NB4 (cell line): ENCODE results near the gene NOL6.

Experiments used
- DNase-seq: peaks from one replicate; pipeline ENCODE4 v3.0.0; 2010; ENCODE audit warnings: low read depth
- H3K4me3 ChIP-seq: one replicate; pipeline ENCODE4 v1.5.1; 2011; ENCODE audit warnings: mild to moderate bottlenecking, low read depth, low read length, moderate library complexity
- MYC ChIP-seq: IDR thresholded peaks from 2 replicates; pipeline ENCODE4 v1.6.1; 2011; ENCODE audit warnings: low read depth, low read length
- POLR2A ChIP-seq: IDR thresholded peaks from 2 replicates; pipeline ENCODE4 v1.6.1; 2011; ENCODE audit warnings: mild to moderate bottlenecking; ENCODE audit not compliant: insufficient read length; ENCODE audit errors: extremely low read depth
- TF ChIP-seq, protein P1 (sequence below): IDR thresholded peaks from one replicate; pipeline ENCODE4 v1.5.1; 2012; ENCODE audit warnings: low read depth, low read length
- TF ChIP-seq, protein P2 (sequence below): IDR thresholded peaks from 2 replicates; pipeline ENCODE4 v1.6.1; 2011; ENCODE audit warnings: low read depth, low read length

Gene NOL6

DNA sequence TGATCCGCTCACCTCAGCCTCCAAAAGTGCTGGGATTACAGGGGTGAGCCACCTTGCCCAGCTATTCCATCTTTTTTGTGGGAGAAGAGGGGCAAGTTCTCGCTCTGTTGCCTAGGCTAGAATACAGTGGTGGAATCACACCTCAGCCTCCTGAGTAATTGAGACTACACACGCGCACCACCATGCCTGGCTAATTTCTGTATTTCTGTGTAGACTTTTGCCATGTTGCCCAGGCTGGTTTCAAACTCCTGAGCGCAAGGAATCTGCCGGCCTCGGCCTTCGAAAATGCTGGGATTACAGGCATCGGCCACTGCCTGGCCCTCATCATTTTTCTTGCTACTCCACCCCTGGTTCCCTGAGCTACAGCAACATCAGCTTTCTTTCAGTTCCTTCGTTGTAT lies 2.8 kb upstream of the NOL6 start:
- DNase-seq: no peak
- TF ChIP-seq, protein P1, sequence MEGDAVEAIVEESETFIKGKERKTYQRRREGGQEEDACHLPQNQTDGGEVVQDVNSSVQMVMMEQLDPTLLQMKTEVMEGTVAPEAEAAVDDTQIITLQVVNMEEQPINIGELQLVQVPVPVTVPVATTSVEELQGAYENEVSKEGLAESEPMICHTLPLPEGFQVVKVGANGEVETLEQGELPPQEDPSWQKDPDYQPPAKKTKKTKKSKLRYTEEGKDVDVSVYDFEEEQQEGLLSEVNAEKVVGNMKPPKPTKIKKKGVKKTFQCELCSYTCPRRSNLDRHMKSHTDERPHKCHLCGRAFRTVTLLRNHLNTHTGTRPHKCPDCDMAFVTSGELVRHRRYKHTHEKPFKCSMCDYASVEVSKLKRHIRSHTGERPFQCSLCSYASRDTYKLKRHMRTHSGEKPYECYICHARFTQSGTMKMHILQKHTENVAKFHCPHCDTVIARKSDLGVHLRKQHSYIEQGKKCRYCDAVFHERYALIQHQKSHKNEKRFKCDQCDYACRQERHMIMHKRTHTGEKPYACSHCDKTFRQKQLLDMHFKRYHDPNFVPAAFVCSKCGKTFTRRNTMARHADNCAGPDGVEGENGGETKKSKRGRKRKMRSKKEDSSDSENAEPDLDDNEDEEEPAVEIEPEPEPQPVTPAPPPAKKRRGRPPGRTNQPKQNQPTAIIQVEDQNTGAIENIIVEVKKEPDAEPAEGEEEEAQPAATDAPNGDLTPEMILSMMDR: no peak
- TF ChIP-seq MYC (no peak), POLR2A (no peak)
- TF ChIP-seq, protein P2, sequence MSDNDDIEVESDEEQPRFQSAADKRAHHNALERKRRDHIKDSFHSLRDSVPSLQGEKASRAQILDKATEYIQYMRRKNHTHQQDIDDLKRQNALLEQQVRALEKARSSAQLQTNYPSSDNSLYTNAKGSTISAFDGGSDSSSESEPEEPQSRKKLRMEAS: no peak
- no peak overlapping the region for H3K4me3 ChIP-seq

DNA sequence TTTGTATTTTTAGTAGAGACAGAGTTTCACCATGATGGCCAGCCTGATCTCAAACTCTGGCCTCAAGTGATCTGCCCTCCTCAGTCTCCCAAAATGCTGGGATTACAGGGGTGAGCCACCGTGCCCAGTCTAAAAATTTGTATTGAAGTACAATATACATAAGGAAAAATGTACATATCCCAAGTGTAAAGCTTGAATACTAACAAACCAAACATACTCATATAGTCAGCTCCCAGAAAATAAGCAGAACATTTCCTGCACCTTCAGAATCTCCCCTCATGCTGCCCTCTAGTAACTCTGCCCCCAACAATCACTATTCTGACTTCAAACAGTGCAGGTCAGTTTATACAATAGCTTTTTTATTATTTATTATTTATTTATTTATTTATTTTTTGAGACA lies 1.6 kb upstream of the NOL6 start:
- no peak for DNase-seq
- no peak overlapping the region for H3K4me3 ChIP-seq
- TF ChIP-seq, protein P2: no peak
- TF ChIP-seq, protein P1: no peak
- TF ChIP-seq POLR2A: no peak
- TF ChIP-seq MYC: no peak

- H3K4me3 ChIP-seq: peak overlapping the region; percentile 81
- TF ChIP-seq POLR2A (no peak), MYC (no peak)
- TF ChIP-seq, protein P1: no peak
- TF ChIP-seq, protein P2: no peak
- peak; percentile 39 for DNase-seq
Observed at GRCh38 chr9:33472881-33473615, 676 bp downstream of the NOL6 start.

- TF ChIP-seq, protein P2: no peak
- no peak for TF ChIP-seq MYC
- no peak for DNase-seq
- peak overlapping the region; percentile 81 for H3K4me3 ChIP-seq
Observed at GRCh38 chr9:33472171-33472880, 1.4 kb downstream of the NOL6 start.

- H3K4me3 ChIP-seq: peak overlapping the region; percentile 81
- TF ChIP-seq, protein P2: no peak
- TF ChIP-seq MYC: no peak
- TF ChIP-seq, protein P1: no peak
- DNase-seq: no peak
Observed at GRCh38 chr9:33471361-33471760, 2.4 kb downstream of the NOL6 start.

GRCh38 chr9:33469891-33470290 lies 3.8 kb downstream of the NOL6 start:
- DNase-seq: no peak
- no peak overlapping the region for H3K4me3 ChIP-seq
- TF ChIP-seq MYC: no peak
